B cell (primary cell): ENCODE results near the gene ZFR2.

Source experiments
- EZH2 ChIP-seq: IDR thresholded peaks from 2 replicates; pipeline ENCODE4 v1.6.1; 2012; ENCODE audit warnings: borderline replicate concordance, low read depth, mild to moderate bottlenecking, moderate library complexity, low read length; ENCODE audit not compliant: insufficient read depth, poor library complexity, severe bottlenecking
- TF ChIP-seq, protein P1 (sequence below): fragments of 200-600 bp; IDR thresholded peaks from one replicate; pipeline ENCODE4 v1.8.0; 2022; ENCODE audit warnings: antibody characterized with exemption, mild to moderate bottlenecking

GRCh38 chr19:3762130-3762473, 106.7 kb downstream of the ZFR2 start:
- TF ChIP-seq, protein P1, sequence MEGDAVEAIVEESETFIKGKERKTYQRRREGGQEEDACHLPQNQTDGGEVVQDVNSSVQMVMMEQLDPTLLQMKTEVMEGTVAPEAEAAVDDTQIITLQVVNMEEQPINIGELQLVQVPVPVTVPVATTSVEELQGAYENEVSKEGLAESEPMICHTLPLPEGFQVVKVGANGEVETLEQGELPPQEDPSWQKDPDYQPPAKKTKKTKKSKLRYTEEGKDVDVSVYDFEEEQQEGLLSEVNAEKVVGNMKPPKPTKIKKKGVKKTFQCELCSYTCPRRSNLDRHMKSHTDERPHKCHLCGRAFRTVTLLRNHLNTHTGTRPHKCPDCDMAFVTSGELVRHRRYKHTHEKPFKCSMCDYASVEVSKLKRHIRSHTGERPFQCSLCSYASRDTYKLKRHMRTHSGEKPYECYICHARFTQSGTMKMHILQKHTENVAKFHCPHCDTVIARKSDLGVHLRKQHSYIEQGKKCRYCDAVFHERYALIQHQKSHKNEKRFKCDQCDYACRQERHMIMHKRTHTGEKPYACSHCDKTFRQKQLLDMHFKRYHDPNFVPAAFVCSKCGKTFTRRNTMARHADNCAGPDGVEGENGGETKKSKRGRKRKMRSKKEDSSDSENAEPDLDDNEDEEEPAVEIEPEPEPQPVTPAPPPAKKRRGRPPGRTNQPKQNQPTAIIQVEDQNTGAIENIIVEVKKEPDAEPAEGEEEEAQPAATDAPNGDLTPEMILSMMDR: no peak
- no peak for TF ChIP-seq EZH2
